NCI-H2171 (cell line): ENCODE measurements around the gene HIF1AN.
A peak's percentile ranks its signal among the peaks of the same experiment; 100 is the strongest.

ENCODE experiments used
- DNase-seq: peaks from one replicate; lab custom pipeline; 2025; lab: John Stamatoyannopoulos, UW

Gene HIF1AN

DNA sequence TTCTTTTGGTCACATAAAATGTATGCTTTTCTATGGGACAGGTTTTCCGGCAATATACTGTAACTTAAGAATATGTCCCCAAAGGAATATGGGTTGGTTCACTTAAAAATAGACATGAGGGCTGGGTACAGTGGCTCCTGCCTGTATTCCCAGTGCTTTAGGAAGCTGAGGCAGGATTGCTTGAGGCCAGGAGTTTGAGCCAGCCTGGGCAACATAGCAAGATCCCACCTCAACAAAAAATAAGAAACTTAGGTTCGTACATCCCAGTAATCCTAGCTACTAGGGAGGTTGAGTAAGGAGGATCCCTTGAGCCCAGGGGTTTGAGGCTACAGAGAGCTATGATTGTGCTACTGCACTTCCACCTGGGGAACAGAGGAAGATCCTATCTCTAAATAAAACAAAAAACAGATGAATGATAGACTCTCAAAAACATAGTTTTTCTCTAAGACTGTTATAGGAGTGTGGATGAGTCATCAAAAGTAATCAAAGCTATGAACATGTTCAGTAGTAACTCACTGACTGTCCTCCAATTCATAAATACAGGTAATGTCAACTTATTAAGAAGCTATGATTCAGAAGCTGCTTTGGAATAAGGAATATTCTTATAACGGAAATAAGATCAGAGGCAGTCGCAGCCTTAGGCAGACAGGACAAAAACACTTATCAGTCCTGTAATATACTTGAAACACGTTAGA, 13.5 kb upstream of the HIF1AN start:
- no peak for DNase-seq

DNA sequence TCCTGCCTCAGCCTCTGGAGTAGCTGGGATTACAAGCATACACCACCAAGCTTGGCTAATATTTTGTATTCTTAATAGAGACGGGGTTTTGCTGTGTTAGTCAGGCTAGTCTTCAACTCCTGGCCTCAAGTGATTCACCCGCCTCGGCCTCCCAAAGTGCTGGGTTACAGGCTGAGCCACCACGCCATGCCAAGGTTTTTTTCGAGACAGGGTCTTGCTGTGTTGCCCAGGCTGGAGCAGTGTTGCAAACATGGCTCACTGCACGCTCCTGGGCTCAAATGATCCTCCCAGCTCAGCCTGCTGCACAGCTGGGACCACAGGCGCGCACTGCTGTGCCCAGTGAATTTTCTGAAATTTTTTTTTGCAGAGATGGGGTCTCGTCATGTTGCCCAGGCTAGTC, 12.8 kb upstream of the HIF1AN start:
- no peak for DNase-seq

- no peak for DNase-seq
These were observed 11.5 kb upstream of the HIF1AN start for GRCh38 chr10:100524206-100524605.

DNA sequence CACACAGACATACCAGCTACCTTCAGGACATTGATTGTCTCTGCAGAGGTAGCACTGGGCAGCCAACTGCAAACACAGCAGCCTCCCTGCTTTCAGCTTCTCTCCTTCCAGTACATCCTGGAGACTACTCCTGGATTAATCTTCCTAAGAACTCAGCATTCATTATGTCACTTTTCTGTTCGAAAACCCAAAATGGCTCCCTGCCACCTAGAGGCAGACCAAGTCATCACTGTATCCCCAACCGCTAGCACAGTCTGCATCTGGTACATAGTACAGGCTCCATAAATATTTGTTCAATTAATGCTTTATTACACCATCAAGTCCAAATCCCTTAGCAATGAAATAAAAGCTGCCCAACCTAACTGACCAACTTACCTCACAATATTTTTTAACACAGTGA, 11.1 kb upstream of the HIF1AN start:
- DNase-seq, result no peak

- no peak for DNase-seq
These were observed 7.4 kb upstream of the HIF1AN start for GRCh38 chr10:100528123-100528886.

GRCh38 chr10:100528921-100529474, 6.7 kb upstream of the HIF1AN start:
- DNase-seq, result peak; percentile 67

DNA sequence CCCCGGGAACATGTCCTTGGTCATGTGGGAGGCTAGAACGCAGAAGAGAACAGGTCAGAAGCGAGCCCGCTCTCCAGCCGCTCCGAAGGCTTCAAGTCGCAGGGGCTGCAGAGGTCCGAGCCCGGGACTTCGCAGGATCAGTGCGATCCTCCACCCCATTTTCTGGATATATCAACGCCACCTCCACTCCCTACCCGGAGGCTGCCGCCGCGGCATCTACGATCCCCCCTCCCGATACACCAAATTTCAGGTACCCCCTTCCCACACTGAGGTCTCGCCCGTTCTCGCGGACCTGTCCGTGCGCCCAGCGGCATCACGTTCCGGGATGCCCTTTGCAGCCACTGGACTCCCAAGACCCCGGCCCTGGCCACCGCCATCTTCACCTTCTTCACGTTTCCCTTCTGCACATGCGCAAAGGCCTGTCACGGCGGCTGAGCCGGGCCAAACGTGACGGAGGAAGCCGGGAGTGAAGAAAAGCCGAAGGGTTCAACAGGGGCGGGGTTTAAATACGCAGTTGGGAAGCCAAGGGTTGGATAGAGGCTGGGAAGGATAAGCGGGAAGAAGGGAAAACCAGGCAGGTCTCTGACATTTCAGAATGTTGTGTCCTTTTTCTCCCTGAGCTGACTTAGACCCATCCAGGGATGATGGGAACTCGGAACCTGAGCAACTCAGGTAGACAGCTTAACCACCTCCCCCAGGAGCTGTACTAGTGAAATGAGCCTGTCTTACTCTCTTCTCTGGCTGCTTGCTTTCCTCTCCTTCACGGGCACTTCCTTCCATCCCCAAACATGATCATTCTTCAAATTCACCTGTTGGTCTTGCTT, 6.1 kb upstream of the HIF1AN start, which contains the start of gene NDUFB8:
Gene NDUFB8, minus strand, starts transcription at position 397 of the 824 bp plus-strand sequence. Its CDS starts 20 bp downstream, at position 377.
- DNase-seq, result peak; percentile 56

DNA sequence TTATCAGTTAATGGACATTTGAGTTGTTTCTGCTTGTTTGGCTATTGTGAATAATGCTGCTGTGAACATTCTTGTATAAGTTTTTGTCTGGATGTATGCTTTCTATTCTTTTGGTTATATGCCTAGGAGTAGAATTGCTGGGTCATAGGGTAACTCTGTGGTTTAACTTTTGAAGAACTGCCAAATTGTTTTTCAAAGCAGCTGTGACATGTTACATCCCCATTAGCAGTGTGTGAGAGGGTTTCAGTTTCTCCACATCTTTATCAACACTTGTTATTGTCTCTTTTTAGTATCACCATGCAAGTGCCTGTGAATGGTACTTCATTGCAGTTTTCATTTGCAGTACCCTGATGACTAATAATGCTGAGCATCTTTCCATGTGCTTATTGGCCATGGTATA, 4.0 kb upstream of the HIF1AN start:
- no peak for DNase-seq

DNA sequence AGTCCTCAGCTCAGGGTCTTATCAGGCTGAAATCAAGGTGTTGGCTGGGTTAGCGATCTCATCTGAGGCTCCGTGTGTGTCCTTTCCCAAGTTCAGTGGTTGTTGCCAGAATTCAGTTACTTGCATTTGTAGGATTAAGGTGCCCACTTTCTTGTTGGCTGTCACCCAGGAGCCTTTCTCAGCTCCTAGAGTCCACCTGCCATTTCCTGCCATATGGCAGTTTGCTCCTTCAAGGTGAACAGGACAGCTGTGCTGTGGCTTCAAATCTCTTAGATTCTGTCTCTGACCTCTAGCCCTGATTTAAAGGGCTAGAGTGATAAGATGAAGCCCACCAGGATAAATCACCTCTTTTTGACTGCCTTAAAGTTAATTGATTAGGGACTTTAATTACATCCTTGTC, 1.0 kb upstream of the HIF1AN start:
- DNase-seq, result peak; percentile 18

- DNase-seq, result no peak
These were observed 417 bp upstream of the HIF1AN start for GRCh38 chr10:100535338-100535714.

DNA sequence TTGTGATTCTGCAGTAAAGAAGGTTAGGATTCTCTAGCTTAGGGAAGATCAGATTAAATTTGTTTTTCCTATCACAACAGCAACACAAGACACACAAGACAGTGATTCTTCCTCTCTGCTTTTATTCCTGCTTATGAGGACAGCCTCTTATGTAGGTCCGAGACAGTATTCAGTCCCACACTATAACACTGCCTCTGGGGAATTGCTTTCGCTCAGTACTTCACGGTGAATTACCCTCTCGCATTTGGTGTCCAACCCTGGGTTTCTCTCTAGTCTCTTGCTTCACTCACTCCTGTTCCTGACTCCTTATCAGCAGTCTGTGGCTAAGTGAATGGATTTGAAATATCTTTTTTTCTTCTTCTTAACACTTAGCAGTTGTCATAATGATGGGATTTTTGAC, 1.7 kb downstream of the HIF1AN start:
- no peak for DNase-seq

GRCh38 chr10:100544950-100545349, 9.2 kb downstream of the HIF1AN start:
- no peak for DNase-seq

- no peak for DNase-seq
These were observed 15.5 kb downstream of the HIF1AN start for GRCh38 chr10:100551196-100551595.

- DNase-seq, result no peak
These were observed 16.0 kb downstream of the HIF1AN start for GRCh38 chr10:100551738-100552137.

GRCh38 chr10:100553929-100554328, 18.2 kb downstream of the HIF1AN start:
- no peak for DNase-seq

DNA sequence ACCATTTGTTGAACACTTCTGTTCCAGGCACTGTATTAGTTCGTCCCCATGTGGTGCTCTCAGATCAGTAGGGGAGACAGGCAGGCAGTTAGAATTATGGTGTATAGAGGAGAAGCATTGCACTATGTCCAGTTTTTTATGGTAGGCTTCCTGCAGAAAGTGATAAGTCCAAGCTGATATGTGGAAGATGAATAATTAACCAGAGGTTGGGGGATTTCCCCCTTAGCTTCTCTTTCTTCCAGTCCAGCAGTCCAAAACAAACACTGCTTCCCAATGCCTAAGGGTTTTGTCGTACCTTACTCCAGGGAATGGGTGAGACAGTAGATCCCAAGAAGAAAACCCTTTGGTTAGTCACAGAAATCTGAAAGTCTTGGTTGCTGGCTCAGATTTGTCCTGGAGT, 19.2 kb downstream of the HIF1AN start:
- DNase-seq, result no peak

DNA sequence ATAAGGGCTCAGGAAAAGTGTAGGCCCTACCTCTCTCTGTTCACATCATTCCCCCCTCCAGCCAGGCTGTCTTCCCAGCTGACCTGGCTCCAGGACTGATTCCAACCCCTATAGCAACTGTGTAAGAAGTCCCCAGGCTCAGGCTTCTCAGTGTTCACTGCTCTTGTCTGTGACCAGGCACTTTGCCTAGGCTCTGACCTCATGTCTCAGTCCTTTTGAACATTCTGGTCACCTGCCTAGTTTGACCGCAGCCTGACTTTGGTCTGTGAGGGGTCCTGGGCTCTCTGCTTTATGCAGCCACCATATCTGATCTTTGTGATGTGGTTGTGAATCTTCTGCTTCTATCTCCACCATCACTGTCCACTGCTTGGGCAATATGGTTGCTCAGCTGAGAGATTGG, 24.5 kb downstream of the HIF1AN start:
- DNase-seq, result no peak

DNA sequence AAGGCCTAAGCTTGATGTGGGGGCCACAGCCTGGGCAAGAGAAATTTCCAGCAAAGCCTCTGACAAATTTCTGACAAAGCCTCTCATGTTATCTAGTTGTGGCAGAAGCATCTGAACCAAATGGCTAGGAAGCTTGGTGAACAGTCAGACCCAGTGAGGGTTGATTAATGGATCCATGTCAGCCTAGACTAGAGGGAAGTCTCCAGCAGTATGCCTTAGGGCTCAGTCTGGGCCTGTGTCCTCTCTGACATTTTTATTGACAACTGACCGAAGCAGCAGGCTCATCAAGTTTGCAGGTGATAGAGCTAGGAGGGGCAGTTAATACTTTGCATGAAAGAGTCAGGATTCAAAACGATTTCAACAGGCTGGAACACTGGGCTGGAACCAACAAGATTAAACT, 25.3 kb downstream of the HIF1AN start:
- no peak for DNase-seq

GRCh38 chr10:100562008-100562672, 26.4 kb downstream of the HIF1AN start:
- no peak for DNase-seq

DNA sequence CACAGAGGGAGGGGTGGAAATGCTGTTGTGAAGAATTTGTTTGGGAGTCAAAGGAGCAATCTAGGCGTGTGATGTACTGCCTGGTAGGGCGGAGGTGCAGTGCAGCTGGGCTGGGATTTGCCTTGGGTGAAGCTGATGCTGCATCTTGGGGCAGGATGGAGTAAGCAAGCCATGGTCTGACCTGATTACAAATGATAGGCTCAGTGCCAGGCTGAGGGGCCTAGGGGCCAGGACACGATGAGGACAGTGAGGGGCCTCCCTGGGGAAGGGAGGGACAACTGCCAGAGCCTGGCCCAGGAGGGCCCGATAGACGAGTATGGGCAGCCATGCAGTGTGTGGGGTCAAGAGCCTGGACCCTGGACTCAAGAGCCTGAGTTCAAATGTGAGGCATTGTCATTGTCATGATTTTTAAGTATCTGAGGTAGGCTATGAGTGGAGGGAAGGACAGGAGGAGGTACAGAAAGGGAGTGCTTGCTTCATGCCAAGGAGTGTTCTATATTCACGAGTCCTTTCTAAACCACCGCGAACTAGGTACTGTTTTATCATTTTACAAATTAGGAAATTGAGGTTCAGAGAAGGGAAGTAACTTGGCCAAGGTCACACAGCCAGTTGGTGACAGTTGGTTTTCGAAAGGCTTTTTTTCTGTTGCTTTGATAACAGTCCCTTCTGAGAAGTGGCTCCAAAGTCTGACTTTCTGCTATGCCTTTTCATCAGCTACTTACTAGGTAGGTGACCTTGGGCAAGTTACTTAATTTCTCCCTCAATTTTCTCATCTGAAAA, 29.7 kb downstream of the HIF1AN start:
- DNase-seq, result no peak

- no peak for DNase-seq
These were observed 30.8 kb downstream of the HIF1AN start for GRCh38 chr10:100566561-100566960.
